Activated CD8-positive, alpha-beta memory T cell treated with anti-CD3 and anti-CD28 coated beads, Interleukin-2, amount 50 U/mL, for 24 hours (primary cell): ENCODE measurements around the gene GSG1L.
"Not testable (repeated sequence)": the region's sequence is repeated elsewhere in the genome, so short reads cannot be mapped to it uniquely, and the experiment has no call there.

Source experiments
- DNase-seq: peaks from one replicate; pipeline ENCODE4 v3.0.0-alpha.2; 2020; ENCODE audit errors: extremely low read depth

GSG1L gene

DNA sequence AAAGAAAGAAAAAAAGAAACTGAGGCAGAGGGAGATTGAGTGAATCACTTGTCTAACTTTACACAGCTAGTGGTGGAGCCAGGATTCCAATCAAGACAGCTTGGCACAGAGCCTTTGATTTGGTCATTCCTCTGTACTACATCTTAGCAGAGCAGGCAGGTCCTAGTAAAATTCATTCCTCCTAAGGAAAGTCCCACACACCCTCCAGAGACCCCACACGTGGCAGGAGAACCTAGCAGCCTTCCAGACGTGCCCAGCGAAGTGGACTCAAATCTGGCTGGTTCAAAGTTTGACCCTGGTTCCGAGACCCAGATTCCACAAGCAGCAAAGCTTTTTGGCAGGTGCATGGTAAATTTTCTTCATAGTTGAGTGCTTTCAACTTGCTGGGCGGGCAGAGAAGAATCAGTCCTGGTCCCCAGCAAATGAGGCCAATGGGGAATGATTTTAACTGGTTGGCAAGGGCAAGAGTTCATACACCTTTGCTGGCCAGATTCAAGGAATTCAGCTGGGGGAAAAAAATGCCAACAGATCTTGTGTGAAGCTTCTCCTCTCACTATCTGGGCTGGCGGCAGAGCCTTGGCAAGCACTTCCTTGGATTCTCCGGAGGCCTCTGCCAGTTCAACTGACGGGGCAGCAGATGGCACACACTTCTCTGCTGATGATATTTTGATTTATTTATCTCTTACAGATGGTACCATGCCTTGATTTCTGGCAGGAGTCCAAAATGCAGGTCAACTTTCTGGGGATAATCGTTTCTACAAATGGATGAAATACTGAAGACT lies 82.4 kb downstream of the GSG1L start:
- no peak for DNase-seq

- DNase-seq: no peak
These were observed 83.3 kb downstream of the GSG1L start for GRCh38 chr16:27980076-27980775.

GRCh38 chr16:27979668-27980067 lies 83.8 kb downstream of the GSG1L start:
- DNase-seq: not testable (repeated sequence)

- DNase-seq: no peak
These were observed 84.6 kb downstream of the GSG1L start for GRCh38 chr16:27978876-27979275.

- no peak for DNase-seq
These were observed 85.5 kb downstream of the GSG1L start for GRCh38 chr16:27977966-27978365.

- DNase-seq: no peak
These were observed 86.5 kb downstream of the GSG1L start for GRCh38 chr16:27976990-27977389.

GRCh38 chr16:27974896-27975540 lies 88.5 kb downstream of the GSG1L start:
- DNase-seq: no peak

DNA sequence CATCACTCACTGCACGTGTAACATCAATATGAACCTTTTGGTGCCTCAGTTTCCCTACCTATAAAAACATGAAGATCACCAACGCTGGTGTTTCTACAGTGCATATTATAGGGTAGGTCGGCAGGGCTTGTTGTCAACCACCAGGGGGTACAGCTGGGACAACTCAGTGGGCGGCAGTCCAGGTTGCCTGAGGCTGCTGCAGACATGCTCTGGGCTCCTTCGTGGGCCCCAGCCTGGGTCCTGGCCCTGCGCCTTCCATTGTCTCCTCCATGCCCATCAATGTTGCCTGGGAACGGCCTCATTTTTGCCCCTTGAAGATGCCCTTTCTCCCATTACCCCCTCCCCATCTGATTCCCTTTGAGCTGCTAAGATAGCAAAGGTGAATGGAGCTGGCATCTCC lies 89.8 kb downstream of the GSG1L start:
- no peak for DNase-seq

- peak; percentile 9 for DNase-seq
These were observed 91.0 kb downstream of the GSG1L start for GRCh38 chr16:27972500-27972899.

DNA sequence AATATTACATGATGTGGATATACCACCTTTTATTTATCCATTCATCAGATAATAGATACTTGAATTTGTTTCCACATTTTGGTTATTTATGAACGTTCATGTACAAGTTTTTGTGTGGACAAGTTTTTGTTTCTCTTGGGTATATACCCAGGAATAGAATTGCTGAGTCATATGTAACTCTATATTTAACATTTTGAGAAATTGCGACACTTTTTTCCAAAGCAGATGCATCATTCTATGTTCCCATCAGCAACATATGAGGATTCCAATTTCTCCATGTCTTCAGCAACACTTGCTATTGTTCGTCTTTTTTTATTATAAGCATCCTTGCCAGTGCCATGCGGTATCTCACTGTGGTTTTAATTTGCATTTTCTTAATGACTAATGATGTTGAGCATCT lies 93.9 kb downstream of the GSG1L start:
- no peak for DNase-seq

- DNase-seq: no peak
These were observed 96.3 kb downstream of the GSG1L start for GRCh38 chr16:27967169-27967568.

GRCh38 chr16:27966756-27967155 lies 96.8 kb downstream of the GSG1L start:
- no peak for DNase-seq

DNA sequence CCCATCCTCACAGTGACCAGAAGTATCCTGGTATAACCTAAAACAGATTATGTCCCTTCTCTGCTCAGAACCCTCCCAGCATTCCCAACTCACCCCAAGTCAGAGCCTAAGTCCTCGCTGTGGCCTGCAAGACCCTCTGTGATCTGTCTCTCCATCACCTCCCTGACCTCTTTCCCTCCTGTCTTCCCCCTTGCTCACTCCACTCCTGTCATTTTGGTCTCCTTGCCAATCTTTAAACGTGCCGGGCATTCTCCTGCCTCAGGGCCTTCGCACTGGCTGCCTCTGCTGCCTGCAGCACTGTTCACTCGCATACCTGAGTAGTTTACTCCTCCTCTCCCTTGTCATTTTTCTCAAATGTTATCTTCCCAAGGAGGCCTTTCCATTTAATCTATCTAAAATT lies 97.7 kb downstream of the GSG1L start:
- DNase-seq: no peak

GRCh38 chr16:27963471-27963965 lies 100.0 kb downstream of the GSG1L start:
- DNase-seq: no peak

DNA sequence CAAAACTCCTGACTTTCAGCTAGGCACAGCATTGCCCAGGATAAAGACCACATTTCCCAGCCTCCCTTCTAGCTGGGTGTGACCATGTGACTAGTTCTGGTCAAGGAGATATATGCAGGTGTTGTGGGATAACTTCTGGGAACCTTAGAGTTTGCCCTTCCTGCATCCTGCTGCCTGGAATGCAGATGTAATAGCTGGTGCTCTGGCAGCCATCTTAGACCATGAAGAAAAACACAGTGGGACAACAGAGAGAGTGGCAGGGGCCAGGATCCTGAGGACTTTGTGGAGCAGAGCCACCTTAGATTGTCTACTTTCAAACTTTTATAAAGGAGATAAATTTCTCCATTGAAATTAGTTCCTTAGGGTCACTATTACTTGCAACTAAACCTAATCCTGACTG lies 101.3 kb downstream of the GSG1L start:
- no peak for DNase-seq

- DNase-seq: no peak
These were observed 102.3 kb downstream of the GSG1L start for GRCh38 chr16:27961296-27961620.

DNA sequence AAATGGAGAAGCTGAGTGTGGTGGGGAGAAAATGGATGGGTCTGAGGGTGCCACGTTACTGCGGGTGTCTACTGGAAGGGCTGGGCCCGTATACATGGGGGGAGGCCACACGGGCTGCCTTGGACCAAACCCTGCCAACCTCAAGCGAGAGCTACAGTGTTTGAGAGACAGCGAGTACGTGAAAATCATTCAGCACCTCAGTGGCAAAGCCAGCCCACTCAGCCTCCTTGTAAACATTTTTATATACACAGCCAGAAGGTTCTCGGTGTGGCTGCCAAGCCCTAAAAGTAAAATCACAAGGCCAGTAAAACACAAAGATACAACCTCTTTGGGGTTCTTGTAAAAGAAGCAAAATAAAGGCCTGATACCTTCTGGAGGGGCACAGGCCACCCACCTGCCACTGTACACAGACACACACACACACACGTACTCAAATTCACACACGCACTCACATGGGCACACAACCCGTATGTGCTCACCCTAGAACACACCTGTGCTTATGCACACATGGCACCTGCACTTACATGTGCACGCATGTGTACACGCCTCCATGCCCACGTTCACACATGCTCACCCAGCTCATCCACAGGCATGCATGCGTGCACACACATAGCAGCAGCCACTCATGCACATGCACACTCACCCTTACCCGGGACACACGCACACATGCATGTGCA lies 102.8 kb downstream of the GSG1L start:
- DNase-seq: no peak

GRCh38 chr16:27959914-27960313 lies 103.6 kb downstream of the GSG1L start:
- no peak for DNase-seq

DNA sequence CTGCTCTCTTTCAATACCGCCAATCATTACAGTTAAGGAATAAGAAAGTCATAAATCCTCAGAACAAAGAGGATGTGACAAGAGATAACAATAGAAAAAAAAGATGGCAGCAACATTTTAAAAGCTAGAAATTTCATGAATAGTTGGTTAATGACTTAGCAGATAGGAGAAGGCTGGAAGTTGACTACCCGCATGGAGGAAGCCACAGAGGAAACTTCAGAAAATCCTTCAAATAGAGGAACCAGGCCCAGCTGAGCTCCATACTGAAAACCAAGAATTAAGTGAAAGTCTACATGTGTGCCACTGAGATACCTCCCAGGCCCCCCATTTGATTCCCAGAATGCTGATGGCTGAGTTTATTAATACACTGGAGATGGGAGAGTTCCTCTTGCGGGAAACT lies 109.3 kb downstream of the GSG1L start:
- no peak for DNase-seq

- no peak for DNase-seq
These were observed 110.7 kb downstream of the GSG1L start for GRCh38 chr16:27952811-27953210.

- DNase-seq: no peak
These were observed 111.9 kb downstream of the GSG1L start for GRCh38 chr16:27951489-27952120.
